Measurements from ENCODE around the gene MAGEA9. TPM values are rescaled to one million over a fixed set of nuclear protein-coding genes. Genes with fewer than 3 reads are reported as not detected.
A peak's percentile ranks its signal among the peaks of the same experiment; 100 is the strongest.

MAGEA9 gene
- polyA plus RNA-seq, 3 donors, result not detected

DNA sequence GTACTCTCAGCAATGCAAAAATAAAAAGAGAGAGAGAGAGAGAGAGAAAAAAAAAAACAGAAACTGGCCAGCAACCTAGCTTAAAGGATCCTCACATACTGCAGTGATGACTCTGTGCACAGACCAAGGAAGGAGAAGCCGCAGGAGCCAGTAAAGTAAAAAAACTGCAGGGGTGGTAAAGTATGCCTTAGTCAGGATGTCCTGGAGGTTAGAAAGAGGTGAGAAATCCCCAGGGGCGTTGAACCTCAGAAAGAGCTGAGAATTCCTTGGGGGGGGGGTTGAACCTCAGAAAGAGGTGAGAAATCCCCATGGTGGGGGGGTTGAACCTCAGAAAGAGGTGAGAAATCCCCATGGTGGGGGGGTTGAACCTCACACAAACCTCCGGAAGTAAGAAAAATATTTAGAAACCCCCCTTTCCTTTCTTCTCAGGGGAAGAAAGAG, 48.0 kb downstream of the MAGEA9 start:
- H3K4me1 ChIP-seq (ENCODE audit: control insufficient read depth in 1 of 2, insufficient read depth in 2 of 2, low read length in 2 of 2), result no peaks in the 10 kb centered on the region
- H3K27ac Mint-ChIP-seq, result no peak overlapping the region
- no peak for DNase-seq
- no peaks in the 10 kb centered on the region for H4K20me1 ChIP-seq (ENCODE audit: insufficient read depth, low read length)
- H3K27me3 Mint-ChIP-seq (ENCODE audit: low read depth in 3 of 3), result peaks cover 10 to 28% (median 15%) of the 10 kb centered on the region in 3 donors
- no peaks in the 10 kb centered on the region for H3K36me3 Mint-ChIP-seq
- peak overlapping the region in 1 of 2 donors; percentile 84 for H3K4me3 Mint-ChIP-seq
- H3K36me3 ChIP-seq (replicated peaks in 1 of 2; ENCODE audit: control insufficient read depth in 1 of 2, insufficient read depth in 2 of 2, low read length in 2 of 2), result no peaks in the 10 kb centered on the region
- no peaks in the 10 kb centered on the region for H3K79me2 ChIP-seq (ENCODE audit: insufficient read depth, low read length)
- H3K4me2 ChIP-seq (replicated peaks; ENCODE audit: extremely low read depth, low read length, poor library complexity, severe bottlenecking), result no peak overlapping the region
- peaks cover 14% of the 10 kb centered on the region for H3K4me1 Mint-ChIP-seq
- intact Hi-C loops (cut with micrococcal nuclease), result no loop called here
- WGBS (ENCODE audit: insufficient coverage), result no CpG with 5 or more reads among the region's 3 CpGs
- no peaks in the 10 kb centered on the region for H3K9me3 ChIP-seq (replicated peaks in 1 of 2; ENCODE audit: control insufficient read depth in 1 of 2, insufficient read depth in 1 of 2, low read length in 2 of 2)
- peaks cover 0 to 4% (median 0%) of the 10 kb centered on the region in 7 donors for H3K9me3 Mint-ChIP-seq
- H3K27me3 ChIP-seq (ENCODE audit: control insufficient read depth in 2 of 2, insufficient read depth in 2 of 2, low read length in 2 of 2), result peaks cover 5 to 7% of the 10 kb centered on the region in 2 donors
- H2AFZ ChIP-seq (ENCODE audit: insufficient read depth, low read depth, low read length, poor library complexity, severe bottlenecking), result no peak overlapping the region
- H3K9ac ChIP-seq (ENCODE audit: insufficient read depth, low read length, poor library complexity, severe bottlenecking), result no peak overlapping the region
- no peak overlapping the region for H3K4me3 ChIP-seq (replicated peaks in 1 of 3; ENCODE audit: low read depth in 2 of 3, low read length in 3 of 3)
- TF ChIP-seq, protein P1, sequence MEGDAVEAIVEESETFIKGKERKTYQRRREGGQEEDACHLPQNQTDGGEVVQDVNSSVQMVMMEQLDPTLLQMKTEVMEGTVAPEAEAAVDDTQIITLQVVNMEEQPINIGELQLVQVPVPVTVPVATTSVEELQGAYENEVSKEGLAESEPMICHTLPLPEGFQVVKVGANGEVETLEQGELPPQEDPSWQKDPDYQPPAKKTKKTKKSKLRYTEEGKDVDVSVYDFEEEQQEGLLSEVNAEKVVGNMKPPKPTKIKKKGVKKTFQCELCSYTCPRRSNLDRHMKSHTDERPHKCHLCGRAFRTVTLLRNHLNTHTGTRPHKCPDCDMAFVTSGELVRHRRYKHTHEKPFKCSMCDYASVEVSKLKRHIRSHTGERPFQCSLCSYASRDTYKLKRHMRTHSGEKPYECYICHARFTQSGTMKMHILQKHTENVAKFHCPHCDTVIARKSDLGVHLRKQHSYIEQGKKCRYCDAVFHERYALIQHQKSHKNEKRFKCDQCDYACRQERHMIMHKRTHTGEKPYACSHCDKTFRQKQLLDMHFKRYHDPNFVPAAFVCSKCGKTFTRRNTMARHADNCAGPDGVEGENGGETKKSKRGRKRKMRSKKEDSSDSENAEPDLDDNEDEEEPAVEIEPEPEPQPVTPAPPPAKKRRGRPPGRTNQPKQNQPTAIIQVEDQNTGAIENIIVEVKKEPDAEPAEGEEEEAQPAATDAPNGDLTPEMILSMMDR (IDR thresholded peaks at IDR 0.05), result no peak
- no peak overlapping the region for H3K27ac ChIP-seq (ENCODE audit: low read depth in 1 of 2, low read length in 2 of 2)

DNA sequence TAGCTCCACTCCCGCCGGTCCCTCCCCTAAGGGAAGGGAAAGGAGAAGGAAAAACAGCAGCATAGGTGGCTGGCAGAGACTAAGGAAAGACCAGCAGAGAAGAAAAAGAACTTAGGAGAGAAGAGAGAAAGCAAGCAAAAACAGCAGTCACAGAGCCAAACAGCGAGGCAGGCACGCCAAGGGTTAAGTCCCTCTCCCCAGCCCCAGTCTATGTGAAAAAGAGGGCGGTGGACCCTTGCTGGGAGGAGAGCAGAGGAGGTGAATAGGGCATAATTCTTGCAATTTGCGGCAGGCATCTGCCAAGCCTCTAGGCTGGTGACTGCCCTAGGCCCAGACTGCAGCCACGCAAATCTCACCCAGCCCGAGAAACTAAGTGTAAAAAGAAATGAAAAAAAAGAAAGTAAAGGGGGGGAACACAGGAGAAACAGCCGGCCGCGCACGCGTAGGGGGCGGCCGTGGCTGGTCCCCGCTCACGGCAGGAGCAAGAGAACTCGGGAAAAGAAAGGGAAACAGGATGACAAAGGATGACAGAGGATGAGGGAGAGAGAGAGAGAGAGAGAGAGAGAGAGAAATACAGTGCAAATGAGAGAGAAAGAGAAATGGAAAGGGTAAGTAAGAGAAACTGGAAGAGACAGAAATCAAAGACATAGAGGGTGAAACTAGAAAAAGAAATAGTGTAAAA, 48.6 kb downstream of the MAGEA9 start:
- H3K4me1 ChIP-seq (ENCODE audit: control insufficient read depth in 1 of 2, insufficient read depth in 2 of 2, low read length in 2 of 2), result no peaks in the 10 kb centered on the region
- no peak overlapping the region for H3K9ac ChIP-seq (ENCODE audit: insufficient read depth, low read length, poor library complexity, severe bottlenecking)
- intact Hi-C loops (cut with micrococcal nuclease), result no loop called here
- 0% methylated on average over 10 of the region's 18 CpGs for WGBS (ENCODE audit: insufficient coverage)
- H3K4me3 ChIP-seq (replicated peaks in 1 of 3; ENCODE audit: low read depth in 2 of 3, low read length in 3 of 3), result no peak overlapping the region
- TF ChIP-seq, protein P1 (IDR thresholded peaks at IDR 0.05), result no peak
- H3K9me3 Mint-ChIP-seq, result peaks cover 0 to 4% (median 0%) of the 10 kb centered on the region in 7 donors
- H3K27me3 Mint-ChIP-seq (ENCODE audit: low read depth in 3 of 3), result peaks cover 10 to 28% (median 15%) of the 10 kb centered on the region in 3 donors
- peak overlapping the region; percentile 55 to 84 for H3K4me3 Mint-ChIP-seq
- no peaks in the 10 kb centered on the region for H4K20me1 ChIP-seq (ENCODE audit: insufficient read depth, low read length)
- no peaks in the 10 kb centered on the region for H3K9me3 ChIP-seq (replicated peaks in 1 of 2; ENCODE audit: control insufficient read depth in 1 of 2, insufficient read depth in 1 of 2, low read length in 2 of 2)
- no peaks in the 10 kb centered on the region for H3K36me3 Mint-ChIP-seq
- H3K4me1 Mint-ChIP-seq, result peaks cover 14% of the 10 kb centered on the region
- peak overlapping the region in 1 of 7 donors; percentile 37 for H3K27ac Mint-ChIP-seq
- peak overlapping the region; percentile 8 for H2AFZ ChIP-seq (ENCODE audit: insufficient read depth, low read depth, low read length, poor library complexity, severe bottlenecking)
- no peaks in the 10 kb centered on the region for H3K79me2 ChIP-seq (ENCODE audit: insufficient read depth, low read length)
- no peak for DNase-seq
- H3K27me3 ChIP-seq (ENCODE audit: control insufficient read depth in 2 of 2, insufficient read depth in 2 of 2, low read length in 2 of 2), result peaks cover 5 to 7% of the 10 kb centered on the region in 2 donors
- H3K27ac ChIP-seq (ENCODE audit: low read depth in 1 of 2, low read length in 2 of 2), result no peak overlapping the region
- no peaks in the 10 kb centered on the region for H3K36me3 ChIP-seq (replicated peaks in 1 of 2; ENCODE audit: control insufficient read depth in 1 of 2, insufficient read depth in 2 of 2, low read length in 2 of 2)
- peak overlapping the region; percentile 24 for H3K4me2 ChIP-seq (replicated peaks; ENCODE audit: extremely low read depth, low read length, poor library complexity, severe bottlenecking)

All from CD14-positive monocyte (primary cell).